Caco-2 (cell line): Measurements from ENCODE around the gene NUP153. TPM values are rescaled to one million over a fixed set of nuclear protein-coding genes. Genes with fewer than 3 reads are reported as not detected.
"Not testable (repeated sequence)": the region's sequence is repeated elsewhere in the genome, so short reads cannot be mapped to it uniquely, and the experiment has no call there.

Experiments used
- BruUV-seq: library from RNA; stranded (reverse); fragments of 400-500 nt; replicated peaks from 2 replicates; lab custom pipeline; 2021; lab: Mats Ljungman, UMichigan
- CTCF ChIA-PET: fragments of 300-600 bp; sonication (Branson Sonifier 250); formaldehyde crosslinking; loops from one replicate; lab custom pipeline; 2022; ENCODE audit warnings: antibody characterized with exemption; lab: Charles Lee
- POLR2A ChIA-PET: fragments of 300-600 bp; sonication (Branson Sonifier 250); formaldehyde crosslinking; loops from one replicate; lab custom pipeline; 2022; ENCODE audit warnings: antibody characterized with exemption; lab: Charles Lee
- DNase-seq, 2 experiments: peaks; one replicate each; pipeline versions ENCODE4 v3.0.0 to v3.0.0-alpha.2; 2020 to 2022
- H3K27me3 ChIP-seq: replicated peaks from 2 replicates; pipeline ENCODE4 v1.6.0; 2011; ENCODE audit warnings: low read length; ENCODE audit not compliant: control insufficient read depth, insufficient read depth
- H3K36me3 ChIP-seq: 2 replicates; pipeline ENCODE4 v1.5.1; 2011; ENCODE audit warnings: low read length; ENCODE audit not compliant: control insufficient read depth, insufficient read depth
- H3K4me1 ChIP-seq: fragments of 250-450 bp; sonication (Bioruptor Pico); 2 replicates; pipeline ENCODE4 v1.5.1; 2020; ENCODE audit warnings: mild to moderate bottlenecking
- H3K4me3 ChIP-seq: 2 replicates; pipeline ENCODE4 v1.5.1; 2011; ENCODE audit warnings: low read depth, mild to moderate bottlenecking, control low read depth, low read length
- H3K9me3 ChIP-seq: fragments of 250-450 bp; sonication (Bioruptor Pico); 2 replicates; pipeline ENCODE4 v1.5.1; 2020; ENCODE audit warnings: mild to moderate bottlenecking, moderate library complexity
- H3K27ac Mint-ChIP-seq: one replicate; pipeline ENCODE4 v1.8.0; 2022; ENCODE audit warnings: mixed read lengths; ENCODE audit not compliant: unreplicated experiment
- H3K27me3 Mint-ChIP-seq: one replicate; pipeline ENCODE4 v1.8.0; 2022; ENCODE audit warnings: mixed read lengths; ENCODE audit not compliant: insufficient read depth, unreplicated experiment
- H3K36me3 Mint-ChIP-seq: one replicate; pipeline ENCODE4 v1.8.0; 2022; ENCODE audit warnings: mild to moderate bottlenecking, mixed read lengths; ENCODE audit not compliant: insufficient read depth, unreplicated experiment
- H3K4me1 Mint-ChIP-seq: one replicate; pipeline ENCODE4 v1.8.0; 2022; ENCODE audit warnings: low read depth, mixed read lengths; ENCODE audit not compliant: unreplicated experiment
- H3K4me3 Mint-ChIP-seq: one replicate; pipeline ENCODE4 v1.8.0; 2022; ENCODE audit warnings: mild to moderate bottlenecking, moderate library complexity, mixed read lengths; ENCODE audit not compliant: unreplicated experiment
- H3K9me3 Mint-ChIP-seq: one replicate; pipeline ENCODE4 v1.8.0; 2022; ENCODE audit warnings: mixed read lengths; ENCODE audit not compliant: unreplicated experiment
- intact Hi-C: fragments of 100-400 bp; cut with micrococcal nuclease; formaldehyde crosslinking; loops from one replicate; pipeline ENCODE4 v1.10.0; 2022; ENCODE audit not compliant: unreplicated experiment
- total RNA-seq: library from RNA; stranded (reverse); gene quantifications from 2 replicates; pipeline ENCODE4 v1.2.3, GENCODE V29; 2022
- TF ChIP-seq, protein P1 (sequence below), 2 experiments: fragments of 200-600 bp in 1 of 2; IDR thresholded peaks; 1 replicate in 1 of 2; 2 replicates in 1 of 2; pipeline versions ENCODE4 v1.5.1 to v1.8.0; 2011 to 2022; ENCODE audit warnings: antibody characterized with exemption in 1 of 2, control low read depth in 1 of 2, inconsistent platforms in 1 of 2, low read depth in 1 of 2, low read length in 1 of 2, mild to moderate bottlenecking in 1 of 2, moderate library complexity in 1 of 2; ENCODE audit not compliant: insufficient read depth in 1 of 2, severe bottlenecking in 1 of 2, unreplicated experiment in 1 of 2

Gene NUP153
- total RNA-seq, 1 experiment from 2014 or later, result 53.9 TPM

GRCh38 chr6:17589406-17590096 is 117.2 kb downstream of the NUP153 start:
- H3K4me1 Mint-ChIP-seq, result peaks cover 12% of the 10 kb centered on the region
- Histone ChIP-seq H3K36me3 (no peaks in the 10 kb centered on the region), H3K27me3 (no peaks in the 10 kb centered on the region), H3K4me1 (no peaks in the 10 kb centered on the region), H3K4me3 (no peak overlapping the region), H3K9me3 (no peaks in the 10 kb centered on the region)
- no peaks in the 10 kb centered on the region for H3K27me3 Mint-ChIP-seq
- ChIA-PET POLR2A (no interaction called here), CTCF (interaction anchor here (0.5 to 0.7 kb wide), 2 partner anchors 9 to 11 kb away, joined by 3 read pairs; no protein-coding TSS in a partner anchor)
- H3K36me3 Mint-ChIP-seq, result peaks cover 5% of the 10 kb centered on the region
- no peak overlapping the region for H3K27ac Mint-ChIP-seq
- intact Hi-C loops, result loop anchor here (10.0 kb wide), 2 partner anchors 115 to 535 kb away; partner anchors contain the start of gene NHLRC1
- H3K9me3 Mint-ChIP-seq, result no peaks in the 10 kb centered on the region
- no peak overlapping the region for H3K4me3 Mint-ChIP-seq
- no TSS peak for BruUV-seq
- DNase-seq, result no peak
- TF ChIP-seq, protein P1, sequence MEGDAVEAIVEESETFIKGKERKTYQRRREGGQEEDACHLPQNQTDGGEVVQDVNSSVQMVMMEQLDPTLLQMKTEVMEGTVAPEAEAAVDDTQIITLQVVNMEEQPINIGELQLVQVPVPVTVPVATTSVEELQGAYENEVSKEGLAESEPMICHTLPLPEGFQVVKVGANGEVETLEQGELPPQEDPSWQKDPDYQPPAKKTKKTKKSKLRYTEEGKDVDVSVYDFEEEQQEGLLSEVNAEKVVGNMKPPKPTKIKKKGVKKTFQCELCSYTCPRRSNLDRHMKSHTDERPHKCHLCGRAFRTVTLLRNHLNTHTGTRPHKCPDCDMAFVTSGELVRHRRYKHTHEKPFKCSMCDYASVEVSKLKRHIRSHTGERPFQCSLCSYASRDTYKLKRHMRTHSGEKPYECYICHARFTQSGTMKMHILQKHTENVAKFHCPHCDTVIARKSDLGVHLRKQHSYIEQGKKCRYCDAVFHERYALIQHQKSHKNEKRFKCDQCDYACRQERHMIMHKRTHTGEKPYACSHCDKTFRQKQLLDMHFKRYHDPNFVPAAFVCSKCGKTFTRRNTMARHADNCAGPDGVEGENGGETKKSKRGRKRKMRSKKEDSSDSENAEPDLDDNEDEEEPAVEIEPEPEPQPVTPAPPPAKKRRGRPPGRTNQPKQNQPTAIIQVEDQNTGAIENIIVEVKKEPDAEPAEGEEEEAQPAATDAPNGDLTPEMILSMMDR (IDR thresholded peaks at IDR 0.05; ENCODE audit: insufficient read depth in 1 of 2, low read depth in 1 of 2, low read length in 1 of 2, severe bottlenecking in 1 of 2, unreplicated experiment in 1 of 2), result no peak

DNA sequence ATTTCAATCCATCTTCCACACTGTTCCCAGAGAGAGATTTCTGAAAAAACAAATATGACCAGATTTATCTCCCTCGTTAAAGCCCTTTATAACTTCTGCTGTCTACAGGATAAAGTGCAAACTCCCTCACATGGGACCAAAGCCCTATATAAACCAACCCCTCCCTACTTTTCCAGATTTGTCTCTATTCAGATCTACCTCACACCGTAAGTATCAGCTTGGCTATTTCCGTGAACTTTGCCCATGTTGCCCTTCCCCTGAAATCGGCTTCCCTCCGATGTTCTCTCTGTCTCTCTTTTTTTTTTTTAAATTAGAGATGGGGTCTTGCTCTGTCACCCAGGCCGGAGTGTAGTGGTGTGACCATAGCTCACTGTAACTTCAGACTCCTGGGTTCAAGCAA is 118.7 kb downstream of the NUP153 start:
- CTCF ChIA-PET, result interaction anchor here (0.9 kb wide), 1 partner anchor 13 kb away, joined by 3 read pairs; the partner anchor contains the start of gene FAM8A1
- Mint-ChIP-seq H3K4me1 (peaks cover 12% of the 10 kb centered on the region), H3K27ac (no peak overlapping the region), H3K36me3 (peaks cover 5% of the 10 kb centered on the region), H3K27me3 (no peaks in the 10 kb centered on the region), H3K4me3 (no peak overlapping the region), H3K9me3 (no peaks in the 10 kb centered on the region)
- Histone ChIP-seq H3K9me3 (no peaks in the 10 kb centered on the region), H3K4me3 (no peak overlapping the region), H3K27me3 (no peaks in the 10 kb centered on the region), H3K36me3 (no peaks in the 10 kb centered on the region), H3K4me1 (no peaks in the 10 kb centered on the region)
- no TSS peak for BruUV-seq
- DNase-seq, result no peak
- TF ChIP-seq, protein P1 (IDR thresholded peaks at IDR 0.05; ENCODE audit: insufficient read depth in 1 of 2, low read depth in 1 of 2, low read length in 1 of 2, severe bottlenecking in 1 of 2, unreplicated experiment in 1 of 2), result no peak
- POLR2A ChIA-PET, result no interaction called here
- intact Hi-C loops, result loop anchor here (10.0 kb wide), 2 partner anchors 113 to 537 kb away; partner anchors contain the start of gene NHLRC1

GRCh38 chr6:17586623-17587022 is 120.1 kb downstream of the NUP153 start:
- H3K4me1 Mint-ChIP-seq, result peaks cover 12% of the 10 kb centered on the region
- H3K9me3 Mint-ChIP-seq, H3K36me3 ChIP-seq, BruUV-seq, H3K36me3 Mint-ChIP-seq, H3K27me3 Mint-ChIP-seq, H3K27ac Mint-ChIP-seq, H3K4me3 Mint-ChIP-seq, H3K9me3 ChIP-seq, DNase-seq, POLR2A ChIA-PET, H3K4me3 ChIP-seq, H3K4me1 ChIP-seq, H3K27me3 ChIP-seq, CTCF ChIA-PET: not testable (repeated sequence)
- intact Hi-C loops, result loop anchor here (10.0 kb wide), 2 partner anchors 112 to 538 kb away; partner anchors contain the start of gene NHLRC1
